Hypothalamus (tissue), 51 donors: Measurements from ENCODE around the gene GPC6.

Experiments used
- DNase-seq, 51 donors: peaks; one replicate each; lab custom pipeline; 2025; lab: John Stamatoyannopoulos, UW

The GPC6 gene

DNA sequence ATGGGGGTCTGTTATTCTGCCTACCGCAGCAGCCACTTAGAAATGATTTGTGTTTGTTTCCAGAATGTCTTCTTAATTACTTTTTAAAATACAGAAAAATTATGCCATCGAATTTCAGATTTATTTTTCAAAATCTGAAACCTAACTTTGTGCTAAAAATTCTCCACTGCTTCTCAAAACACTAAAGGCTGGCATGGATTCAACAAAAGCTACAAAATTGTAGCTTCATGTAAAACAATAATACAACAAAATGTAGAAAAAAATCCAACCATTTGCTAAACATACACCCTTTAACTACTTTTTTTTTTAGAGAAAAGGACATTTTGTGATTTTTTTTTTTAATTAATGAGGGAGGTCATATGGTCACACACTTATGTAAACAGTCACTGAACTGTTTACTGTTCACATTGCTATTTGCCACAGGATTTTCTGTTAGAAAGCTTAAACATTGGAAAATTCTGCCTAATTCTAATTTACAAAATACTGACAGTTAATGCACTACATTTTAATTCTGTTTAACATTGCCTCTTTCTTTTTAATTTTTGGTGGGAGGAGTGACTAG lies 646.3 kb downstream of the GPC6 start:
- DNase-seq = no peak

DNA sequence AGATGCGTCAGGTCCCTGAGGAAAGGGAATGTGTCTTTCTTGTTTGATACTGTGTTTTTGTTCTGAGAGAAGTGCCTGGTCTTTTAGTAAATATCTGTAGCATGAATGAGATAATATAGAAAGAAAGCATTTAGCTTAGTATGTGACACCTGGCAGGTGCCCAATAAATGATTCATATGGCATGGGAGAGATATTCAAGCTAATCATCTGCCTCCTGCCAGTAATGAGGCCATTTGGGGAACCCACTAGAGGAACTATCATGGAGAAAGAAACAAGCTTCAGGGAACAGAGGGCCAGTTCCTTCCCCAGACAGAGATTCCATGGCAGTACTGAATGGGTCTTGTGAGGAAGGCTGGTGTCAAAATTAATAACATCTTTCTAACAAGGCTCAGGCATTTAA lies 648.9 kb downstream of the GPC6 start:
- no peak for DNase-seq

DNA sequence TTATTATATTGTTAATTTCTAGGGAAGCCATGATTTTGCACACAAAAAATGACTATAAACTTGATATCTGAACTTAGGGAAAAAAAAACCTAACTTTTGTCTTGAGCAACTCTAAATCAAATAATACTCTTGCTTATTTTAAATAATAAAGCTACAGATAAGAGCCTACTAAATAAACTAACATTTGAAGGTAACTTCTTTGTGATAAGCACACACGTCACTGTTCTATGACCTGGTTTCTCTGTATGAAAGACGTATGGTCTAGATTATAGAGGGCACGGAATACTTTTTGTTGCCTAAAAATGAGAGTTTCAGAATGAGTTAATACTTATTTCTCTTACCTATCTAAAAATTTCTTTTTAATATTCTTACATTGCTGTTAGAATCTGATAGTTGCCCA lies 649.6 kb downstream of the GPC6 start:
- no peak for DNase-seq

DNA sequence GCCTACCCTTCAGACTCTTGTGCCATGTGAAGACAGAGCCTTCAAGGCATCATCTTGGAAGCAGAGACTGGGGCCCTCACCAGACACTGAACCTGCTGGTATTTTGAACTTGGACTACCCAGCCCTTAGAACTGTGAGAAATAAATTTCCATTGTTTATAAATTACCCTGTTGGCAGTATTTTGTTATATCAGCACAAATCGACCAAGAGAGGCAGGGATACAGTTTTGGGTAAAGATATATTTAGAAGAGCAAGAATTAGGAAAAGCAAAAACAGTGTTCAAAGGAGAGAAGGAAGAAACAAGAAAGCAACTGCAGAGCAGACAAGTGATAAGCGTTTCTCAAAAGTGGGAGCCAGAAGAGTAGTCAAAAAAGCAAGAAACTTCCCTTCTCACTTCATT lies 652.1 kb downstream of the GPC6 start:
- no peak for DNase-seq

DNA sequence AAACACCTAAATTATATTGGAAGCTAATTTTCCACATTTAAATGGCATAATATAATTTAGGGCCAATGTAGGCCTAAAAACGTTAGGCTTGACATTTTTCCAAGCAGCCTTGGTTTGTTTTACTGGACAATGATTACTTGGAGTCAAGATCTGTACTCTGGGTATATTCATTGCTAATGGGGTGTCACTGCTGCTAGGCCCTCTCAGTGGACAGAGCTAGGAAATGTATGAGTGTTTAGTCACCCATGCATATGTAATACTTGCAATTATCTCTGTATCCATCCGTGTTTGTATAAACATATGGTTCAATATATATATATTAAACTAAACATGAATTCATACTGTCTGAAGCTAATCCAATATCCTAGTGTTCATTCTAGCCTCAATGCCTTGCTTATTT lies 654.8 kb downstream of the GPC6 start:
- DNase-seq = no peak

DNA sequence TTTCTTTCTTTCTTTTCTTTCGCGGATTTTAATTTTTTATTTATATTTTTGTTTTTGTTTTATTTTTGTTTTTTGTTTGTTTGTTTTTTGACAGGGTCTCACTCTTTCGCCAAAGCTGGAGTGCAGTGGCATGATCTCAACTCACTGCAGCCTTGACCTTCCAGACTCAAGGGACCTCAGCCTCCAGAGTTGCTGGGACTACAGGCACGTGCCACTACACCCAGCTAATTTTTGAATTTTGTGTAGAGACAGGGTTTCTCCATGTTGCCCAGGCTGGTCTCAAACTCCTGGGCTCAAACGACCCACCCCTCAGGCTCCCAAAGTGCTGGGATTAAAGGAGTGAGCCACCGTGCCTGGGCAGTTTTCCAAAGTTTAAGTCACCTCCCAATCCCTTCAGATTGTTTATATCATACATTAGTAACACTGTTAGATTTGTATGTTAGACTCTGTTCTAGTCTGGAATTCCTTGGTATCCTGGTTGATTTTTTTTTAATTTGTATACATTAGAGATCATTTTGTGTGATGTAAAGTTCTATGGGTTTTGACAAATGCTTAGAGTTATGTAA lies 655.6 kb downstream of the GPC6 start:
- DNase-seq = no peak

DNA sequence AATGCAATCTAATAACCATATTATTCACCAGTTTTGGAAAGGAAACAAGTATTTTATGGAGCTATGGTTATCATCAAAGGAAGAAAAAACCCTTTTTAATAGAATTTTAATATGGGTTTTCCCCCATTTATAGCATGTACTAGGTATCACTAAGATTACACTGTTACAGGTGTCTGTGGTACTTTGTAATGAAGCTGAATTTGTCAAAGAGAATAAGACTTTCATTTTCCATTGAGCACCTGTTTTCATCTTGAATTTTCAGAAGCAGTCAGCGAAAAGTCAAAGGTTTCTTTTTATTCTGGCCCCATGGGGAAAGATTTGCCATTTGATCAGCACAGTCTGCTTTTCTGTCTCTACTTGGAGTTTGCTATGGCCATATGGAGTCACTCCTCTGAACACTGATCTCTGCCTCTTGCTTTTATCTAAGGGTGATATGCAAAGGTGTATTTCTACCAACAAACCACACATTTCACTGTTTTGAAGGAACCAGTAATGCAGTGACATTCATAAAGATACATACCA lies 662.9 kb downstream of the GPC6 start:
- no peak for DNase-seq

DNA sequence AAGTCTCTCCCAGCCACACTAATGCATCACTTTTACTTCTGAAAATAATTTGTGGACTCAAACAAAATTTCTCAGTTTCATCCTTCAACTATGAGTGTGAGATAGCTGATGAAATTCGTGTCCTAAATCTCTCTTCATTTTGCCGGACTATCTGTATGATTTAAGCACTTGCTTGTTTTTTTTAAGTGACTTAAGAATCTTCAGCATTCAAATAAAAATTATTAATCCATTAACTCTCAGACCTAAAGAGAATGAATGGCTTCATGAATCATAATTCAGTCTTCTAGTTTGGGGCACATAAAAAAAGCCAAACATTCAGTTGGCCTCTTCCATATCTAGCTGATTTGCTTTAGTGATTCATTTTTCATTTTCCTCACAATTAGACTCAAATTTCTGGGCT lies 673.4 kb downstream of the GPC6 start:
- DNase-seq = no peak

DNA sequence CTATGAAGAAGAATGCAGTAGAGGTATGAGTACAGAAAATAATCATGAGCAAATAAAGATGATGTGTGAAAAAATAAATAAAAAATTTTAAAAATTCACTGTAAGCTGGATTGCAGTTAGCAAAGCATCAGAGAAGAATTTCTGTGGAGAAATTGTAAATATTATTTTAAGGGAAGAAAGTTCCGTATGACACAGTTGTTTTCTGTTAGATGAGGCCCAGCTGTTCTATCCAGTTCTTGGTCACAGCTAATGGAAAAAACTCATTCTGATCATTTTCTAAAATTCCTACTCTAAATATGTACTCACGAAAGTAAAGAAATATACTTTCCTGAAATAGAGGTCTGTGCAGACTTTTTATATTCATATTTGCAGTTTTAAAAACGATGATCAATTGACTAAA lies 674.1 kb downstream of the GPC6 start:
- DNase-seq = no peak

DNA sequence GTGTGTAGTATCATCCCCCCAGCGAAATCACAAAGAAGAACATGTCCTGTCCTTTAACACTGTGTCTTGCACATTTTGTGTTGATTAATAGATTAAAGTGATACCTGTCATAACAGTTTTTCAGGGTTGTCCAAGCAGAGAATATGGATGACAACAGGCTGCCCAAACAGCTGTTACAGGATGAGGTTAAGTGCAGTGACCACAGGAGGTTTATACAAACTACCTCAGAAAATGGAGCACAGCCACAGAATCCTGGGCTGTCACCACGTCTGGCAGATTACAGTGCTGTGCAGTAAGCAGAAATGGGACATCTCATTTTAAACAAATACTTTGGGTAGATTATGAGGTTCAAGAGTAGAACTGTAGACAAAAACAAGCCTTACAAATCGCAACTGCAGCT lies 677.3 kb downstream of the GPC6 start:
- no peak for DNase-seq

DNA sequence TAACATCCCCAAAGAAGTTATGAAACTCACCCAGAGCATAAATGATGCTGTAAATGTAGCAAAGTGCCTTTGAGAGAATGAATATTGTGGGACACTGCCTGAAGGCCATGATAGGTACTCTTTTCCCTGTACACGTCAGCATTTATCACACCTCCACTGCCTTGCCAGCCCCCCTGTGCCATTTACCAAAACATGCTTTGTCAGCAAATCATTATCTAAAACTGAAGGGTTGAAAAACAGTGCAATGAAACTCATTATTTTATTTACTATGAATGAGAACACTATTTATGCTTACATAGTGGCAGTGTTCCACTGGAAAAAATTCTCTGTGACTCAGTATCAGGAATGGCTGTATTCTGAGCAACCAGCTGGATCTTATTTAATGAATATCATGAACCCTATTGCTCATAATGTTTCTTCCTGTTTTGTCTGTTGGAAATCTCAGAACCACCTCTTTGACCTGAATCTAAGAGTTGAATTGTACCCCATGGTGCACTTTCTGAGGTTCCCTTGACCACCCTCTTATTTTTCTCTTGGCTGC lies 688.7 kb downstream of the GPC6 start:
- DNase-seq = no peak

DNA sequence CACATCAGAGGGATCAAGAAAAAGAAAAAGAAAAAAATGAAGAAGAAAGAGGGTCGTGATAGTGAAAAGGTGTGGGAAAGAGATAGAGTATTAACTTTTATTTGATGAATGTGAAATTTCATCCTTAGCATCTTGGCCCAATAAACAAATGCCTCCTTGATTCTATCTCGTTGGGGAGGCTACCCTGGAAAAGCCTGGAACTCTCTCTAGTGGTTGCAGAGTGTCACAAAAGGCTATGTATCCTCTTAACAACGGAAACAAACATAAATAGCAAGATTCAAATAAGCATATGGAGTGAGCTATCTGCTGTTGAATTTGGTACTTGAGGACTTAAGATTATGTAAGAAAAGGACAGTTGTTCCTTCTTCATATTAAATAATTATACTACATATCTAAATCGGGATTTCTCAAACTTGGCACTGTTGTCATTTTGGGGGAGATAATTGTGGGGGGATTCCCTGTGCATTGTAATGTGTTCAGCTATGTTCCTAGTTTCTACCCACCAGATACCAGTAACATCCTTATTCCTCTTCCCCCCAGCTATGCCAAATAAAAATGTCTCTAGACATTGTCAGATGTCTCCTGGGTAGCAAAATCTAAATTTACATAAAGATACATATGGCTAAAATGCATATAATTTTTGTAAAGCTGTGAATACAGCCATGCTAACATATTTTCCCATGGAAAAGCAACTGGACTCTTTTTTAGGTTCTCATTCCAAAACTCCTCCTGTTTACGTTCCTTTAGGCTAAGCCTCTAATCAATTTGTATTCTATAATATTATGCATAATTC lies 695.7 kb downstream of the GPC6 start:
- no peak for DNase-seq

DNA sequence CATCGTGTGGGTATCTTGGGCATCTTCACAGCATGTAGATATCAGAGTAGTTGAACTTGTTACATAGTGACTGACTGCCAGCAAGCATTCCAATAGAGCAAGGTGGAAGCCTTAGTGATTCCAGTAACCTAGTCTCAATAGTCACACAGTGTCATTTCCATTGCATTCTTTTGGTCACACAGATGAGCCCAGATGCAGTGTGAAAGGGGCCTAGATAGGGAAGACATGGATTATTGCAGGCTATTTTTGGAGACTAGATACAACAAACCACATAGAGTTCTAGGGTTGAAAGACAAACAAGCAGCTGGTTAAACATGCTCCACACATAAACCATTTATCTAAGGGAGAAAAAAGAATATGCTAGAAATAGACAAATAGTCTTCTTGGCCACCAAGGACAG lies 699.4 kb downstream of the GPC6 start:
- DNase-seq = no peak

DNA sequence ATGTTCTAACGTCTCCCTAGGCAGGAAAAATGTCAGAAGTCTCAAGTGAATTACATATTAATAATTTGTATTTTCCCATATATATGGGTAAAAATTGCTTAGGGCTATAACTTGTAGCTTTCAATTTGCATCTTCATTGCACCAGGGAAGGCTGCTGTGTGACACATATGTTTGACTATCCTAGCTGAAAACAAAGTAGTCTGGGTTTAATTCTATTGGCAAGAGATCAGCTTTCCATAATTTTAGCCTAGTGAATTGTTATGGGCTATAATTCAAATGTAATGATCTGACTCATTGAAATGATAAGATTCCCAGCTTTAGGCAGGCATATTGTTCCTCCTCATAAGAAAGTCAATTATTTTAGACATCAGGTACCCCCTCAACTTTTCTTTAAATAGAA lies 699.8 kb downstream of the GPC6 start:
- DNase-seq = no peak

DNA sequence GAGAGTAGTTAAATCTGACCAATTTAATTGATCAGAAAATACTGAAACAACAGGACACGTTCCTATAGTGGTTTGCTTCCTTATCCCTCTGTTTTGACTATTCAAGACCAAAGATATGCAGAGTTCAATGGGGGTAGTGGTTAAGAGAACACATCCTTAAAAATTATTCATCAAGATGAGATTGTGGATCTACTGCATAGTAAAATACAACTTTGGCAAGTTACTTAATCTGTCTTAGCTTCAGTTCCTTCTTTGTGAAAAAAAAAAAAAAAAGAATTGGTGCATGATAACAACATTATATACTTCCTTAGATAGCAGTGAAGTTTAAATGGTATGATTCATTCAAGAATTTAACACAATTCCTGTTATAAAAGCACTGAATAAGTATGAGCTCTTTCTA lies 700.8 kb downstream of the GPC6 start:
- no peak for DNase-seq

DNA sequence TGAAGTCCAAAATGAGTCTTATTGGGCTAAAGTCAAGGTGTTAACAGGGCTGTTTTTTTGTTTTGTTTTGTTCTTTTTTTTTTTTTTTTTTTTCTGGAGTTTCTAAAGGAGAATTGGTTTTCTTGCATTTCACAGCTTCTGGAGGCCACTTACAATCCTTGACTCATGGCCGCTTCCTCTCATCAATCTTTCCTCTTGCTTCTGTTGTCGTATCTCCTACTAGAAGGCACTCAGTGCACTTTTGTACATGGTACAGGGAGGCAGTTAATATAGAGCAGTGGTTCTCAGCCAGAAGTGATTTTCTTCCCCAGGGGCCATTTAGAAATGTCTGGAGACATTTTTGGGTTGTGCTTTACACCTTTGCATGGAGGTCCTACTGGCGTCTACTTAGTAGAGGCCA lies 706.3 kb downstream of the GPC6 start:
- DNase-seq = no peak

DNA sequence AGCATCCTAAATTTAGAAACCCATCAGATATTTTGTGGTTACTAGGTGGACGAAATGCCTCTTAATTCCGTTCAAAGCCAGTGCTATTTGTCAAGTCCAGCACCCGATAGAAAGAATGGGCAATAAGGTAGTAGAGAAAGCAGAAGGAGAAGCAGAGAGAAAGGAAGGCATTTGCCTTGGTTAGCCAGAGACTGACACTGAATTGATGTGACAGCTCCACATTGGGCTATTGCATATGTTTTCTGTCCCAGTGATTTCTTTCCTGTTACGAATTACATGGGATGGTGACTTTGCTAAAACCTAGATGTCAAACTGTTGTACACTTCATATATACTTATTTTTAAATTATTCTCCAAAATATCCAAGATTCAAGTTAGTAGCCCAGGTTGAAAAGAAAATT lies 710.3 kb downstream of the GPC6 start:
- no peak for DNase-seq

DNA sequence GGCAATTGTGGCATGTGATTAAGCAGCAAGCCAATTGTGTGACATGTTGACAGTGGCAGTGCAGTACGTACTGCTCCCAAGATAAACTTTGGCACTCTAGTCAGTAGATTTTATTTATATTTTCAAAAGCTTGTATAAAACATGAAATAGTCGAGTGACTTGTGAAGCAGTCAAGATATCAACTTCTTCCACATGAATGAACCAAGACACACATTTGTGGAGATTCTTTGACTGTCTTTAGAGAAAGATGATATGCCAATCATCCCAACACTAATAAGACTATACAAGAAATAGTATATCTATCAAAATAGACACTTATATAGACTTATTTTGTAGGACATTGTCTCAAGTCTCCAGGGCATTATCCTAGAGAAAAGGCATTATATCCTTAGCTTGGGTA lies 714.8 kb downstream of the GPC6 start:
- DNase-seq = no peak

DNA sequence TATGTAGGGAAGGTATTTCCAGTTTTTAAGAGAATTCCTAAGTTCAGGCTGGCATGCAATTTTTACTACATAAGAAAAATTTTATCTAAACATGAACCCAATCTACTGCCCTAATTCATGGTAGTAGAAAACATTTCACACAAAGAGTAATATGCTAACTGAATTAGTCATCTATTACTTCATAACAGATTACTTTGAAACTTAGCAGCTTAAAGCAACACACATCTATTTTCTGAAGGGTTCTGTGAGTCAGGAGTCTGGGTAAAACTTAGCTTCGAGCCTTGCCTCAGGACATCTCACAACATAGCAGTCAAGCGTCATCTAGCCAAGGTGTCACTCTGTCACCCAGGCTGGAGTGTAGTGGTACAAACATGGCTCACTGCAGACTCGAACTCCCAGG lies 715.4 kb downstream of the GPC6 start:
- DNase-seq = no peak

DNA sequence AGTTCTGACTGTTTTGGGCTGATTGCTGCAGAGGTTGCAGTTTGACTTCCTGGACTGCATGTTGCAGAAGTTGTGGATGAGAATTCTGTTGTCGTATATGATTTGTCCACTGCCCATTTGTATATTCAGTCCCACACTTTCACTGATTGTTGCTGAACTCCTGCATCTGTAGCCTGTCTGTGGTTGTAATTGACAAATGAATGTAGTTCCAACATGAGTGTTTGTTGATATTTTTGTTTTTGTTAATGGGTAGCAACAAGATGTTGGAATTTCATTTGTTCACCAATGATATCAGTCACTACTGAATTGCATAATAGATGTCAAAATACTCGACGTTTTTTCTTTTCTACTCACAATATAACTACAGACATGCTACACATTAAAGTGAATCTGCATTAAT lies 719.0 kb downstream of the GPC6 start:
- no peak for DNase-seq

DNA sequence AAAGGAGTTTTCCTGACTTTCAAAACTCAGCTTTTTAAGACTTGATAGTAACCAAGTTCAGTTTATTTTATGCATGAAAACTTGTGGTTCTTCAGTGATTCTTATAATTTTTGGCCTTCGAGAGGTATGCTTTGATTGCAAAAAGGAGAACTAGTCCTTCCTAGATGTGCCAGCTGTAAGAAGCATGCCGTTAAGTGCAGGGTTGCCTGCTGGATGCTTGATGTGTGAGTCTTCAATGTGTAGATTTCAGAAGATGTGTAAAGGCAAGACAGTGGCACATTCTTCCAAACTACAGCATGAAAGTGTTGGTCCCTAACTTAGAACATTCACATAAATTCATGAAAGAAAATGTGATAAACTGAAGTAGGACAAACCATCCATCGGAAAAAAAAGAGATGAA lies 720.4 kb downstream of the GPC6 start:
- no peak for DNase-seq

DNA sequence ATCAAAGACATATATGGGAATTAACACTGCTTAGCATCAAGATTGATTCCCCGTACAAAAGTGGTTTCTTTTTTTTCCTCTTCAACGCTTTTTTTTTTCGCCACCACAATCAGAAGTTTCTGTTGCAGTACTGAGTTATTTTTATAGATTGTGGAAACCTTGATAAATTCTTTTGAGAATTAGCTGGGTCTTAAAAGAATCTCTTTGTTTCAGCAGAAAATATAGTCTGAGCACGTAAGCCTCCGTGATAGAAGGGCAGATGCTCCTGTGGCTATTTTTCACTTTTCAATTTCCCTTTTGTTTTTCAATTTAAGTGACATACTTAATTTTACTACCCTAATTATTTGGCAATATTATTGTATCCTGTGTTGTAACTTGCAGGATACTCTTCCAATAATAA lies 721.0 kb downstream of the GPC6 start:
- DNase-seq = no peak
